GM08714 (cell line): ENCODE measurements around the gene PSMG2.

Experiments used
- H3K4me3 ChIP-seq: fragments of 200-500 bp; sonication (Bioruptor generic); 2 replicates; pipeline ENCODE4 v1.5.1; 2014; ENCODE audit warnings: mild to moderate bottlenecking, low read length, inconsistent platforms
- ZNF274 ChIP-seq: IDR thresholded peaks from 2 replicates; pipeline ENCODE4 v1.6.1; 2012; ENCODE audit warnings: mild to moderate bottlenecking, low read depth, low read length

PSMG2 gene

GRCh38 chr18:12694032-12694431, 8.8 kb upstream of the PSMG2 start:
- no peak for TF ChIP-seq ZNF274
- H3K4me3 ChIP-seq, result no peak overlapping the region

- H3K4me3 ChIP-seq, result no peak overlapping the region
Observed at GRCh38 chr18:12699747-12700146, 3.1 kb upstream of the PSMG2 start.

GRCh38 chr18:12701161-12701560, 1.7 kb upstream of the PSMG2 start:
- TF ChIP-seq ZNF274, result no peak

More at GRCh38 chr18:12699747-12700146, 3.1 kb upstream of the PSMG2 start:
- TF ChIP-seq ZNF274, result no peak

DNA sequence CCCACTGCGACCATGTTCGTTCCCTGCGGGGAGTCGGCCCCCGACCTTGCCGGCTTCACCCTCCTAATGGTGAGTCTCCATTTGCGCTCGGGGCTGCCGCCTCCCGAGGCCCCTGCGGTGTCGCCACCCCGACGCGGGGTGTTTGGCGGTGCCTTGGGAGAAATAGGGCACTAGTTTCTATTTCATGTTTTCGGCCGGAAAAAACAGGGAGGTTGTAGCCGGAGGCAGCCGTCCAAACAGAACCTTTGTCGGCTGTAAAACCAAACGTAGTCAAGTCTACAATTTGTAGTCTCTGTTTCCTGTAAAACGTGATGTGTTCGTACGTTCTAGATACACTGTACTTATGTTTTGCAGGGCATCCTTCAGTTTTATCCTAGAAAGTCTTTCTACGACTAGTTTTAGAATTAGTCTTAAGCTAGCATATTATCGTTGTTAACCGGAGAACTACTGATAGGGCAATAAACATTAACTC, 290 bp downstream of the PSMG2 start:
- TF ChIP-seq ZNF274, result no peak
- peak overlapping the region; percentile 86 for H3K4me3 ChIP-seq

More at GRCh38 chr18:12701161-12701560, 1.7 kb upstream of the PSMG2 start:
- peak overlapping the region; percentile 86 for H3K4me3 ChIP-seq

DNA sequence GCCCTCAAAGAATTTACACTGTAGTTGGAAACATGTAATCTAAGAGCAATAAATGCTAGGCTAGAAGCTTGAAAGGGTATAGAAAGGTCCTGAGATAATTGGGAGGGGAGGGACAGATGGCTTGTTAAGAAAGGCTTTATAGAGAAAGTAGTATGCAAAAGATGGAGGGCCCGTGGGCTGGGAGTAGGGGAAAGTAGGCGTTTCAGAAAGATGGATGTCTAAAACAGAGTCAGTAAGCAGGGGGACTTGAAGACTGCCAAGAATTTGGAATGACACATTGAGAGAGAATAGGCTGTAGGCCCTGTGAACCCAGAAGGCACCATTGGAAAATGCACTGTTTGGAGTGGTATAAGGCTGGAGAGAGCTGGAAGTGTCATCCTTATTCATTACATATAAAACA, 822 bp downstream of the PSMG2 start:
- peak overlapping the region; percentile 86 for H3K4me3 ChIP-seq

GRCh38 chr18:12711446-12711845, 8.6 kb downstream of the PSMG2 start:
- no peak overlapping the region for H3K4me3 ChIP-seq
- no peak for TF ChIP-seq ZNF274

More for the DNA sequence above, 822 bp downstream of the PSMG2 start:
- TF ChIP-seq ZNF274, result no peak

GRCh38 chr18:12721495-12722275, 18.8 kb downstream of the PSMG2 start:
- no peak for TF ChIP-seq ZNF274
- H3K4me3 ChIP-seq, result no peak overlapping the region

- no peak for TF ChIP-seq ZNF274
- H3K4me3 ChIP-seq, result no peak overlapping the region
Observed at GRCh38 chr18:12722731-12723130, 19.9 kb downstream of the PSMG2 start.

- no peak for TF ChIP-seq ZNF274
- no peak overlapping the region for H3K4me3 ChIP-seq
Observed at GRCh38 chr18:12726331-12726730, 23.5 kb downstream of the PSMG2 start.

- no peak for TF ChIP-seq ZNF274
- no peak overlapping the region for H3K4me3 ChIP-seq
Observed at GRCh38 chr18:12726774-12727550, 24.1 kb downstream of the PSMG2 start.

DNA sequence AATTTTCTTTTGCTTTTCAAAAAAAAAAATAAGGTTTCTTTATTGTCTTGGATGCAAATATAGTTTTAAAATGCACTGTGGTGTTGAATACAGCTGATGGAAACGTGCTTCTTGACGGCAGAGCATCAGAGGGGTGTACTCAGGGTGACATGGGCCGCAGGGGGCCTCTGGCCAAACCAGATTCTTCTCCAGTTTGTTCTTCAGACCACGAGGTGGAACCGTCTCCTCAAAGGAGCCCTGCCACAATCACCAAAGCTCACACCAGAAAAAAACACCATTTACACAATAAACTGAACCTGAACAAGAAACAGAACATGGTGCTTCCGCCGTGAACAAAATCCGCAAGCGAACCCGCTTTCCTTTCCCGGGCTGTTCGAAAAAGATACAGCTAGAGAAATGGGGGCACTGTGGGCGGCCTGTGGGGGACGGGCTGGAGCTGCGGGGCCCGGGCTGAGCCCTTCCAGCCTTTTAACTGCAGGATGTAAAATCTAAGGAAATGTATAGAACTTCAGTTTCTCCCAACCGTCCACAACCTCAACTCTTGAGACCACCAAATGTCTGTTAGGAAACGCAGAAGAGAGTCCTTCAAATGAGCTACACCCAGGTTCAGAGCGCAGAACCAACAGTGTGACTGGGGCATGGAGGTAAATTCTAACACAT, 34.5 kb downstream of the PSMG2 start:
- no peak for TF ChIP-seq ZNF274
- H3K4me3 ChIP-seq, result no peak overlapping the region

GRCh38 chr18:12741351-12741750, 38.5 kb downstream of the PSMG2 start:
- no peak for TF ChIP-seq ZNF274
- no peak overlapping the region for H3K4me3 ChIP-seq

GRCh38 chr18:12742453-12742852, 39.6 kb downstream of the PSMG2 start:
- no peak for TF ChIP-seq ZNF274
- no peak overlapping the region for H3K4me3 ChIP-seq

DNA sequence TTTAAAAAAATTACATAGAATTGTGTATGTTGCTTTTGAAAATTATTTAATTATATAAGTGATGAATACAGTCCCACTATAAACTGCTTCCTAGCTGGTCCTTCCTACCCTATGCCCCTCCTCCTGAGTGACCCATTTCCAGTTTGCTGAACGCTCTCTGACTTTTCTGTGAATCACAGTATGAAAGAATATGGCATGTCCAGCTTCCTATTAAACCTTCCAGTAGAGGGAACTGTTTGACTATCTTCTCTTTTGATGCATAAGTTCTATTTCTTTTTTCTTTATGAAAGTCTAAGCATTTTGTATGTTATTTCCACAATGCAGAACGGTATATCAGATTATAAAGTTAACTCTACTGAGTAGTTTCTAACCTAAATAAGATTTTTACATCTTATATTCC, 41.3 kb downstream of the PSMG2 start:
- no peak for TF ChIP-seq ZNF274
- no peak overlapping the region for H3K4me3 ChIP-seq

DNA sequence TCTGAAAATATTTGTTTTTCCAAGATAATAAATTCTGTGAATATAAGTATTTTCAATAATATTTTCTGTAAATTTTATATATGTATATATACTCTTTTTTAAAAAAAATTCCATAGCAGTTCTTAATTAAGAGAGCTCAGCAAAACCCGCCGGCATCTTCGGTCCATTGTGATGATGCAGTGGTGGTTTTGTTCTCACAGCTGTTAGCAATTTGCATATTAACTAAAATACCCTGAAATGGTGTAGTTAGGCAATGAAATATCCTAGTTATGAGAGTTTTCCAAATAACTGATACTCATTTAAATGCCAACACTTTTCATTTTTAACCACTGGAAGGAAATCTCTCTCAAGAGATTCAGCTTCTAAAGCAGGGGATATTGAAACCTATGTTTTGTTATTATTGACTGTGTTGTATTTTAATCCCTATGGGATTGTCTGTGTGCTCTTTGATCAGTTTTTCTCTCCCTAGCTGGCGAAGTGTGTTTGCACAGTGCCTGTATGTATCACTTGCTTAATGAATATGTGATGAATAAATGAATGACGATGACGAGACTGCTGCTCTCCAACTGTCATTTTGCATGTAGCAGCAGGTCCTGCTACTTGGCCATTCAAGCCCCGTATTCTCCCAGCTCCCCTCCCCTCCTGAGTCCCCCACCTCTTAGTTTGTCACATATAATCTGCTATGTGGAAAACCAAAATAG, 42.4 kb downstream of the PSMG2 start:
- no peak for TF ChIP-seq ZNF274

More for the DNA sequence above, 42.4 kb downstream of the PSMG2 start:
- H3K4me3 ChIP-seq, result no peak overlapping the region
